GM19455 (cell line): Measurements from ENCODE around the gene SHCBP1L.
A peak's percentile ranks its signal among the peaks of the same experiment; 100 is the strongest.
"Not testable (repeated sequence)": the region's sequence is repeated elsewhere in the genome, so short reads cannot be mapped to it uniquely, and the experiment has no call there.

Experiments used
- ATAC-seq: cut with Tn5 transposase; IDR thresholded peaks from one replicate; pipeline ENCODE4 v1.9.1; 2021; ENCODE audit not compliant: unreplicated experiment

Gene SHCBP1L

DNA sequence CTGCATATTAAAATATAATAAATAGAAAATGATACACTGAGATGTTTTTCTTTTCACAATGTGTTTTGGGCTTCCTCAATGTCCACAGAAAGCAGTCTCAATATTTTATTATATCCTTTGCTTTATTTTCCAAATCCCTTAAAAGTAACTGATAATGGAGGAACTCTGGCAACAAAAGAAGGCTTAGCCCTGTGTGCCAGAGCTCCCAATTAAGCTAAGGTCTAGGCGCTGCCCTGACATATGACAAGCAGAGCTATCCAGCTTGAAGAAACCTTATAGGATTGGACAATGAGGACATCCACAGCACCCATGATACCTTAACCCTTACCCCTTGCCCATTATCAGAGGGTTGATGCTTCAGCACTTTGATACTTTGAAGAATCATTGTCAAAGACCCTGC lies 12.9 kb upstream of the SHCBP1L start:
- no peak for ATAC-seq

- ATAC-seq = no peak
These were observed 12.1 kb upstream of the SHCBP1L start for GRCh38 chr1:182965096-182965495.

GRCh38 chr1:182962554-182963115 lies 9.7 kb upstream of the SHCBP1L start:
- ATAC-seq = peak; percentile 99

GRCh38 chr1:182960046-182960445 lies 7.1 kb upstream of the SHCBP1L start:
- no peak for ATAC-seq

DNA sequence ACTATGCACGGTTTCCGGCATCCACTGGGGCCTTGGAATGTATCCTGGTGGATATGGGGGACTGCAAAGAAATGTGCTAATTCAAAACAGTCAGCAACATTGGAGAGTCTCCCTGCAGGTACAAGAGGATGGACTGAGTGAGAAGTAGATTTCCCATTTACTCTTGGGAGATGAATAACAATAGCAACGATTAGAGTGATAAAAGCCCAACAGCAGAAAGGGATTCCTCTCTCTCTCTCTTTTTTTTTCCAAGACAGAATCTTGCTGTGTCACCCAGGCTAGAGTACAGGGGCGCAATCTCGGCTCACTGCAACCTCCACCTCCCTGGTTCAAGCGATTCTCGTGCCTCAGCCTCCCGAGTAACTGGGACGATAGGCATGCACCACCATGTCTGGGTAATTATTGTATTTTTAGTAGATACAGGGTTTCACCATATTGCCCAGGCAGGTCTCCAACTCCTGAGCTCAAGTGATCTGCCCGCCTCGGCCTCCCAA lies 5.0 kb upstream of the SHCBP1L start:
- no peak for ATAC-seq

DNA sequence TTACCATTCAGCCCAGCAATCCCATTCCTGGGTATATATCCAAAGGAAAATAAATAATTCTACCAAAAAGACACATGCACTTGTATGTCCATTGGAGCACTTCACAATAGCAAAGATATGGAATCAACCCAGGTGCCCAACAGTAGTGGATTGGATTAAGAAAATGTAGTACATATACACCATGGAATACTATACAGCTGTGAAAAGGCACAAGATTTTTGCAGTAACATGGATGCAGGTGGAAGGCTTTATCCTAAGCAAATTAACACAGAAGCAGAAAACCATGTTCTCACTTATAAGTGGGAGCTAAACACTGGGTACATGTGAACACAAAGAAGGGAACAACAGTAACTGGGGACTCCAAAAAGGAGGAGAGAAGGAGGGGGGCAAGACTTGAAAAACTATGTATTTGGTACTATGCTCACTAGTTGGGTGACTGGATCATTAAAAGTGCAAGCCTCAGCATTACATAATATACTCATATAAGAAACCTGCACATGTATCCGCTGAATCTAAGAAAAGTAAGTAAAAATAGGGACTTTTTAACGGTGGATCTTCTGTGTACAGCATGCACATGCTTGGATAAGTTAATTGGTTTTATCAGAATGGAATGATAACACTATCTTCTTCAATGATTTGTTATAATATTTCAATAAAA lies 3.9 kb upstream of the SHCBP1L start:
- no peak for ATAC-seq

DNA sequence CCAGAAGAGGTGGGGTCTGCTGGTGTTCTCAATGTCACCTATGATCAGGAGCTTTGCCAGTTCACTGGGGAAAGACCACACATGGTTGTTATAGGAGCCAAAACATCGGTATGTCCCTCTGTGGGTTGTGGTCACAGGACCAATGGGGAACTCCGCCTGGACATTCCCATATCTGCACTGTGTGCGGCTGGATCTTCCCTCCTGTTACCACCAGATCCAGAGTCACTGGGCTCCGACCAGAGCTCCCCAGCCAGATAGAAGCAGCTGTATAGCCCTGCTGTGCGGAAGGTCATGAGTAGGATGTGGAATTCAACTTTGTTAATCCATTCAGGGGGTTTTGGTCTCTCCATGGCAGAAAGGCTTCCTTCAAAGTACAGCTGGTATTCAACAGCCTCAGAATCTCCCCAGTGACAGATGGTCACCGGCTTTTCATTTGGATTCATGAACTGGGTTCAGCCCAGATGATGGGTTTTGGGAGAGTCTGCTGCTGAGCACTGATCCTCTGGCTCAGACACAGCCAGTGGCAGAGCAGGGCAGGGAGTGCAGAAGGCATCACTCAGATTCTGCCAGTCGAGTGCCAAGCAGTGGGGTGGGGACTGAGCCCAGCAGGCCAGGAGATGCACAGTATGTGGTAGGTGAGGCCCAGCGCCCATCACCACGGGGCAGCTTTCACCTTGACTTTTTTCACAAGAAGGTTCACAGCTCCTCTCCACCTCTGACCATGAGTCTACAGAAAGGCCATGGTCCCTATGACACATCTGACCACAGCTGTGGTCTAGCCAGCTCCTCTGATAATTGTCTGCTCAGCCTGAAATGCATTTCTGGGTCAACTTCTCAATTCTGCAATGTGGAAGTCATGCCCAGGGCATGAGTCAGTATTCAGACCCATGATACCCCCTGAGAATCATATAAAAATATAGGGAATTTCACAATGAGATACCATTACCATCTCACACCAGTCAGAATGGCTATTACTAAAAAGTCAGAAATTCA lies 2.9 kb upstream of the SHCBP1L start:
- ATAC-seq = no peak

DNA sequence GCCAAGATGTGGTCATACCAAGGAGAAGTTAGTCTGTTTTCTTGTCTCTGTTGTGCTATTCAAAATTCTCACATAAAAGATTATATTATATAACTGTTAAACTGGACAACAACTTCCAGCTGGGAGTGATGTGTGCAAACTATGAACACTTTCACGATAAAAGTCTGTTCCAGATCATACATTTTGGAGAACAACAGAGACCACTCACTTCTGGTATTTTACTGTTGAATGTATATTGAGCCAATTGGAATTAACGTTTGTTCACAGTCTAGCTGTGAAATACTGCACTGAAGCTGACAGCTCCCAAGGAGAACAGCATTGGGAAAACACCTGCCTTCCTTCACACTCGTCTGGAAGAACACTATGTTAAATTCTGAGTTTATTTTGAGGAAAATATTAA lies 860 bp upstream of the SHCBP1L start:
- ATAC-seq = no peak

DNA sequence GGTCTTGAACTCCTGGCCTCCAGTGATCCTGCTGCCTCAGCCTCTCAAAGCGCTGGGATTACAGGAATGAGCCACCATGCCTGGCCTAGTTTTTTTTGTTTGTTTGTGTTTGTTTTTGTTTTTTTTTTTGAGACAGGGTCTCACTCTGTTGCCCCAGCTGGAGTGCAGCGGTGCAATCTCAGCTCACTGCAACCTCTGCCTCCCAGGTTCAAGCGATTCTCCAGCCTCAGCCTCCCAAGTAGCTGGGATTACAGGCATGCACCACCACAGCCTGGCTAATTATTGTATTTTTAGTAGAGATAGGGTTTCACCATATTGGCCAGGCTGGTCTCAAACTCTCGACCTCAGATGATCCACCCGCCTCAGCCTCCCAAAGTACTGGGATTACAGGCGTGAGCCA lies 9.6 kb downstream of the SHCBP1L start:
- ATAC-seq = not testable (repeated sequence)

DNA sequence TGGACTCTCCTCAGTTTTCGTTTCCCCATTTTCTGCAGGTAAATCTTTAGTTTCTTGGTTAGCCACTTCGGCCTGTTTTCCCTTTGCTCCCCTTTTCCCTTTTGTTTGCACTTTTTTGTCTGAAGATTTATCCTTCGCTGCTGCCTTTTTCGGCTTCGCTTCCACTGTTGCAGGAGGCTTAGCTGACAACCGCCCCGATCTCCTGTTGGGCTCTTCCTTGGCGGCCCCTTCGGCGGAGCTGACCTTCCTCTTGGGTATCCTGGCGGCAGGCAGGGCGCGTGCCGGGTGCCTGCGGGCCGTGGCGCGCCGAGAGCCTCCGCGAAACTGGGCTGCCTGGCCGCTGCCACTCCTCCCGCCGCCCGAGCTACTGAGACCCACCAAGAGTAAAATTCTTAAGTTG lies 10.8 kb downstream of the SHCBP1L start:
- not testable (repeated sequence) for ATAC-seq

DNA sequence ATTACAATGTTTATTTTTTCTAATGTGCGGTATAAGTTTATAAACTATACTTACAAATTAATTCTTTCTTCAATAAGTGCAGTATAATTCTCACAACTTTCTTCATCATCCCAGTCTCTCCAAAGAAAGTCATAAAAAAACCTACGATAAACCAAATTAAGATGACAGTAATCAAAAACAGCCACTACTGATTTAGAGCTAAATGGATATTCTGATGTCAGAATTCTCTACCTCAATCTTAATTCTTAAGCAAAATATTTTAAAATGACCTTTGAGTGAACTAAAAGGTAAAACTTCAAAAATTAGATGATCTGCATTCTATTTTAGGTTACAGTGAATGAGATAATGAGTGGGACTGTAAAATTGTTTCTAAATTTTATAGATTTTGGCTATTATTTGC lies 13.6 kb downstream of the SHCBP1L start:
- ATAC-seq = no peak

DNA sequence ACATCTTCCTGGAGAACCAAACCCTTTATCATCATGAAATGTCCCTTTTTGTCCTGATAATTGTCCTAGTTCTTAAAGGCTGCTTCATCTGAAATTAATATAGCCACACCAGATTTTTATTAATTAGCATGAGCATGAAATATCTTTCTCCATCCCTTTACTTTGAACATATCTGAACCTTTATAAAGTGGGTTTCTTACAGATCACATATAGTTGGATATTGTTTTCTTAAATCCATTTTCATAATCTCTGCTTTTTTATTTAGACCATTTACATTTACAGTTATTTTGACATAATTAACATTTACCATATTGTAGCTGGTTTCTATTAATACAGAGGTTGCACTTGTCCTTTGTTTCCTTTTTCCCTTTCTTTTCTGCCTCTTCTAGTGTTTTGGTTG lies 17.2 kb downstream of the SHCBP1L start:
- no peak for ATAC-seq

GRCh38 chr1:182930985-182931384 lies 22.0 kb downstream of the SHCBP1L start:
- no peak for ATAC-seq

DNA sequence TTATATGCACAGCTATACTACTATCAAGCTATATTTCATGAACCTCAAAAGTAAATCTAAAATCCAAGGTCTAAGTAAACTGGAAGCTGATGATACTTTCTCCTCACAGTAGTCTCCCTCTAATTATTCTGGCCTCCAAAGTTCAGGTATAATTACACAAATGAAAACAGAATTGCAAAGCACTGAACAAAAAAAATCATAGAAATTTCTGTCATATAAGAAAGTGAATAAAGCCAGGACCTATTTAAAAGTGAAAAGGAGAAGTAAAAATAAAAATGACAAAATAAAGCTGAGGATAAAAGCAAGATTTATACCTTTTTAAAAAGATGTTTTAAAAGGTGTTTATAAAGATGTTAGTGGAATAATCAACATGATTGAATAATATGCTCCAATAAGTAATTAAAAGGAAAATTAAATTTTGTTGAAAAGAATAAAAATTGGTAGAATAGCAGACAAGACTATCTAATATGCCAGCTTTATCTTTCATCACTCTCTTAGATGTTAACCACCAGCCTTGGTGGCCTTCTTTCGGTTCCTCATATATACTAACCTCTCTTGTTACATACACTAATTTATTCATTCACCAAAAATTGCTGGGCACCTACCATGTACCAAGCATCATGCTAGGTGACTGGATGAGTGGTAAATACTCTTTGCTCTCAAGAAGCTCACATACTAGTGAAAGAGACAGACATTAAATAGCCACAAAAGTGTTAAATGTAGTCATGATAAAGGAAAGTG lies 25.1 kb downstream of the SHCBP1L start:
- no peak for ATAC-seq

DNA sequence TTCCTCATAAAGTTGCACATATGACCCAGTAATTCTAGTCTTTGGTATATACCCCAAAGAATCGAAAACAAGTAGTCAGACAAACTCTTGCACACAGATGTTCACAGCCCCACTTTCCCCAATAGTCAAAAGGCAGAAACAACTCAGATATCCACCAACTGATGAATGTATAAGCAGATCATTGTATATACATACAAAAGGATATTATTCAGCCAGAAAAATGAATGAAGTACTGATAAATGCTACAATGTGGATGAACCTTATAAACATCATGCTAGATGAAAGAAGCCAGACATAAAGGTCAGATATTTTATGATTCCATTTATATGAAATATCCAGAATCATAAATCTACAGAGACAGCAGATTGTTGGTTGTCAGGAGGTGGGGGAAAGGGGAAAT lies 27.3 kb downstream of the SHCBP1L start:
- no peak for ATAC-seq

- ATAC-seq = no peak
These were observed 35.6 kb downstream of the SHCBP1L start for GRCh38 chr1:182917378-182917777.

GRCh38 chr1:182913401-182913800 lies 39.6 kb downstream of the SHCBP1L start:
- ATAC-seq = no peak

- ATAC-seq = no peak
These were observed 42.8 kb downstream of the SHCBP1L start for GRCh38 chr1:182910143-182910542.

GRCh38 chr1:182909578-182909977 lies 43.4 kb downstream of the SHCBP1L start:
- ATAC-seq = no peak

GRCh38 chr1:182905321-182905720 lies 47.6 kb downstream of the SHCBP1L start:
- no peak for ATAC-seq

DNA sequence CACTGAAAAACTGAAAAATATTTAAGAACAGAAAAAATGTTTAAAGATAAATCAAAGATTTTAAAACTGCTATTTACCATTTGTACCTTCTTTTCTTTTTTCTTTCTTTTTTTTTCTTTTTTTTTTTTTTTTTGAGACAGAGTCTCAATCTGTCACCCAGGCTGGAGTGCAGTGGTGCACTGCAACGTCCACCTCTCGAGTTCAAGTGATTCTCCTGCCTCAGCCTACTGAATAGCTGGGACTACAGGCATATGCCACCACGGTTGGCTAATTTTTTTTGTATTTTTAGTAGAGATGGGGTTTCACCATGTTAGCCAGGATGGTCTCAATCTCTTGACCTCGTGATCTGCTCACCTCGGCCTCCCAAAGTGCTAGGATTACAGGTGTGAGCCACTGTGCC lies 51.0 kb downstream of the SHCBP1L start:
- ATAC-seq = not testable (repeated sequence)
